Activated CD8-positive, alpha-beta memory T cell treated with anti-CD3 and anti-CD28 coated beads, Interleukin-2, amount 50 U/mL, for 1 hour (primary cell): Measurements from ENCODE around the gene TRAT1.

Experiments
- DNase-seq: peaks from one replicate; pipeline ENCODE4 v3.0.0-alpha.2; 2020; ENCODE audit errors: extremely low read depth

The TRAT1 gene

GRCh38 chr3:108861401-108861800 is 38.8 kb downstream of the TRAT1 start:
- no peak for DNase-seq

DNA sequence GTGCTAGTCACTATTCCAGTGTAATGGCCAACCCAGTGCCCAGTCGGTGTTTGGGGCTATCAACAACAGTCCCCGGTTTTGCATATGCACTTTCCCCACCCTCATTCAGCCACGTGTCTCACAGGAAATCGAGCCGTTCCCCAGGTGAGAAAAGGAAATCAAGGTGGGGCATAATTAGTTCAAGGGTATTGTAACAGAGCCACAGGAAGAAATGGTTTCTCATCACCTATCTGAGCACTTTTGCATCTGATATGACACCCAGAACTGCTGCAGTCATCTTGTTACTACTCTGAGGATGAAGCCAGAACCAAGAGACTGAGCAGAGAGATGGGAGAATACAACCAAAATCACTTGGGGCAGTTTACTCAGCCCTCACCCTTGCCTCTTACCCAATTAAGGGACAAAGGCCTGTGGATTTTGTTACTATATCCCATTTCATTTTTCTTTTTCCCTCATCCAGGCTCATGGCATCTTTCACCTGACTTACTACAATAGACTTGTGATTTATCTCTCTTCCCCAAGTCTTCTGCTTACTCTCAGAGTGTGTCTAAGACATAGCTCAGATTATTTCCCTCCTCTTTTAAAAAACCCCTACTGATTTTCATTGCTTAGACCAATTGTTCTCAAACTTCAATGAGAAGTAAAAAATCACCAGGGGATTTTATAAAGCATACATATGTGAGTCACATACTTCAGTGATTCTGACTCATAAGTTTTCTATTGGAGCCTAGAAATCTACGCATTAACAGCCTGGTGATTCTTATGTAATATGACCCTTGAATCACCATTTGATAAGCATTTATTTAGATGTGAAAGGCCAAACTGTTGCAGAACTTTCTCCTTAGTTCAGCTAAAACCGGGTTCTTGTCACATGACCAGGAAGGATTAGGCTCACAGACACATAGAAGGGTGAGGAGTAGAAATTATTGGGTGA is 40.5 kb downstream of the TRAT1 start:
- DNase-seq = no peak

GRCh38 chr3:108863799-108864135 is 41.2 kb downstream of the TRAT1 start:
- no peak for DNase-seq

DNA sequence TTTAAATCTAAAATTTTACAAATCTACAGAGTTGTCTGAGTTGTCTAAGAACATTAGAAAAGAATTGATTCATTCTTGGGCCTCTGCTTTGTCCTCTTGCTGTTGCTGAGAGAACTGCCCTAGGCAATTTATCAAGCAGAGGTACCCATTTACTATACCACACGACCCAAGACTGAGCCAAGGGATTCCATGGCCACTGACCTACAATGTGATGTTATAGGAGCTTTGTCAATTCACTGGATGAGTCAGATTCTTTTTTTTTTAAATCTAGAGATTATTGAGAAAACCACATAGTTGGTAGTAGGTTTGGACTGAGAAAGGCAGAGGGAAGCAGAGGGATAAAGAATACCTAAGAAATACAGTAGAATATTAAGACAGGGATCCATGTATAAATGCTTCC is 55.3 kb downstream of the TRAT1 start:
- no peak for DNase-seq

- no peak for DNase-seq
Observed at GRCh38 chr3:108879915-108880314, 57.3 kb downstream of the TRAT1 start.

GRCh38 chr3:108882762-108883161 is 60.2 kb downstream of the TRAT1 start:
- no peak for DNase-seq

- DNase-seq = no peak
Observed at GRCh38 chr3:108883373-108883772, 60.8 kb downstream of the TRAT1 start.

GRCh38 chr3:108887121-108887520 is 64.5 kb downstream of the TRAT1 start:
- DNase-seq = no peak

GRCh38 chr3:108887777-108888176 is 65.2 kb downstream of the TRAT1 start:
- DNase-seq = no peak

DNA sequence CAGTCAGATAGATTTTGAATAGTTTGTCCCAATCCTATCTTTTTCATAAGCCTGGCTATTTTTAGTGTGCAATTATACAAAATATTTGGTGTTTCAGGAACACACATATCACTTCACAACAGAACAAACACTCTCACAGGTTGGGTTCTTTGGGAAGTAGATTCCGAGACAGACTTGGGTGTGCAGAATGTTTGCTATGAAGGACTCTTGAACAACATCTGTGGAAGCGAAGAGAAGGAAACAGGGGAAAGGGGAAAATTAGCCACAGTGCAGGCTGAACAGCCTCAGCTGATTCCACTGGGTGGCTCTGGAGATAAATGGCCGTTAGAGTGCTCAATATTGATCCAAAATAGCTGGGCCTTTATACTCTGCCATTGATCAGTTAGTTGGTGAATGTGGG is 69.2 kb downstream of the TRAT1 start:
- DNase-seq = no peak

- no peak for DNase-seq
Observed at GRCh38 chr3:108894981-108895380, 72.4 kb downstream of the TRAT1 start.

- no peak for DNase-seq
Observed at GRCh38 chr3:108897883-108898282, 75.3 kb downstream of the TRAT1 start.

GRCh38 chr3:108899530-108899929 is 76.9 kb downstream of the TRAT1 start:
- no peak for DNase-seq
